Skin epidermis (tissue), 12 donors: ENCODE results near the gene GUCD1.
"Not testable (repeated sequence)": the region's sequence is repeated elsewhere in the genome, so short reads cannot be mapped to it uniquely, and the experiment has no call there.

Experiments used
- H3K27ac ChIP-seq, 21 experiments: fragments of 200-600 bp; sonication (generic) in 11 of 21; one replicate each; pipeline ENCODE4 v1.5.0; 2020; ENCODE audit warnings: mild to moderate bottlenecking in 3 of 21, inconsistent platforms in 2 of 21, moderate library complexity in 2 of 21
- H3K4me3 ChIP-seq, 7 experiments: fragments of 200-600 bp; sonication (generic) in 2 of 7; one replicate each; pipeline ENCODE4 v1.5.0; 2020; ENCODE audit warnings: inconsistent platforms in 2 of 7, mild to moderate bottlenecking in 2 of 7, moderate library complexity in 1 of 7

The GUCD1 gene

DNA sequence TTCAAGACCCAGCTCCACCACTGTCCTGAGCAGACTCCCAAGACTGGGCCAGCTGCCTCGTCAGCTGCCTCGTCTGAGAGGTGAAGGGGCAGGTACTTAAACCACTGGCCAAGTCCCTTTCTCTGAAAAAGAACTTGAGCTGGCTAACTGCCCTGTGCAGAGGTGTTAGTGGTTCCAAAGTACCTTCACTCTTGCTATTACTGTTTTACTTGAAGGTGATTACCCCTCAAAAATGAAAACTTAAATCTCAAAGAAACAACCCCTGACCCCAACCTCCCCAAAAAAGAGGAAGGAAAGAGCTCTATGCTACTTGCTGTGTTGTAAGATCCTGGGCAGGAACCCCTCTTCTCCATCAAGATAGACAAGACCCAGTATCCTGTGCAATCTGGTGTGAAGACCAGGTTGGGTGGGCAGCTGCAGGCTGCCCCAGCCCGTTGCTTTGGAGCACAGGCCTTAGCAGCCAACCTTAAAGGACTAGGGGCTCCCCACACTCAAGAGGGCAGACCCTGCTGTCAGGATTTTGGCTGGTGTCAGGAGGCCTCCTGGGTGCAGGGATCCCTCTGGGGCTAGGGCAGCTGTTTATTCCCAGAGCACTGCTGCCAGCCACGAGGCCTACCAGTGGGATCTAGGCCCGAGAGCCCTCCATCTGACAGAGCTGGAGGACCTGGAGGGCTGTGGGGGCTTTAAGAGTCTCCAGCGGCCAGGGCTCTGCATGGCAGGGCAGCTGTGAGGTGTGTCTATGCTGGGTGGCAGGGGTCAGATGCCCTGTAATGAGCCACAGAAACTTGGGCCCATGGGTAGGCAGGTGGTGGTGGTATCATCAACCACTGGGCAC is 13.0 kb downstream of the GUCD1 start:
- no peak overlapping the region for H3K27ac ChIP-seq

GRCh38 chr22:24540470-24540869 is 14.5 kb downstream of the GUCD1 start:
- H3K27ac ChIP-seq = no peak overlapping the region
- H3K4me3 ChIP-seq = no peak overlapping the region

More for the DNA sequence above, 13.0 kb downstream of the GUCD1 start:
- no peak overlapping the region for H3K4me3 ChIP-seq

GRCh38 chr22:24536089-24536488 is 18.8 kb downstream of the GUCD1 start:
- Histone ChIP-seq H3K27ac (no peak overlapping the region), H3K4me3 (no peak overlapping the region)

- Histone ChIP-seq H3K4me3 (no peak overlapping the region), H3K27ac (no peak overlapping the region)
Observed at GRCh38 chr22:24535348-24535747, 19.6 kb downstream of the GUCD1 start.

DNA sequence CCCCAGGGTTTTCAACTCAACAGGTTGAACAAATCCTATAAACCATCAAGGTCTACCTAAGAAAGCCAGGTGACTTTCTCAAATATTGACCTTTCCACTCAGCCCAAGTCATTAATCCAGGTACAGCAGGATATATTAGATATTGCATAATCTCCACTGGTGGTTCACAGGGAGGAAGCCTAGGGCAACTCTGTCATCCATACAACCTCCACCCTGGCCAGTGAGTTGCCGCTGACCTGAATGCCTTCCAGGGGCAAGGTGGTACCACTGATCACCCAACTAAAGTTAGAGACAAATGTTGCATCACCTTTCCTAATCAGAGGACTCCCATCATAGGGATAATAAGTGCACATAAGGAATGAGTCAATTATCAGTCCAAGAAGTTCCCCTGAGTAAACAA is 22.9 kb downstream of the GUCD1 start:
- Histone ChIP-seq H3K4me3 (no peak overlapping the region), H3K27ac (no peak overlapping the region)

DNA sequence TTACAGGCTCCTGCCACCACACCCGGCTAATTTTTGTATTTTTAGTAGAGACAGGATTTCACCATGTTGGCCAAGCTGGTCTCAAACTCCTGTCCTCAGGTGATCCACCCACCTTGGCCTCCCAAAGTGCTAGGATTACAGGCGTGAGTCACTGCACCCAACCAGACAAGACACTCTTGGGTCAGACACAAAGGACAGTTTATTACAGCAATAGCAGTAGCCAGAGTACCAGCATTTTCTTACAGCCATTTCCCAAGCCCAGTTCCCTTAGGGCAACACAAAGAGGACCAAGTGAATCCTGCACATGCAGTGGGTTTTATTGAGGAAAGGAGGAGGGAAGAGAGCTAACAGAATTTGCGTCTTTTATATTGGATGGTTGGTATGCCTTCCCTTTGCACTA is 24.0 kb downstream of the GUCD1 start:
- H3K4me3 ChIP-seq, H3K27ac ChIP-seq: not testable (repeated sequence)

DNA sequence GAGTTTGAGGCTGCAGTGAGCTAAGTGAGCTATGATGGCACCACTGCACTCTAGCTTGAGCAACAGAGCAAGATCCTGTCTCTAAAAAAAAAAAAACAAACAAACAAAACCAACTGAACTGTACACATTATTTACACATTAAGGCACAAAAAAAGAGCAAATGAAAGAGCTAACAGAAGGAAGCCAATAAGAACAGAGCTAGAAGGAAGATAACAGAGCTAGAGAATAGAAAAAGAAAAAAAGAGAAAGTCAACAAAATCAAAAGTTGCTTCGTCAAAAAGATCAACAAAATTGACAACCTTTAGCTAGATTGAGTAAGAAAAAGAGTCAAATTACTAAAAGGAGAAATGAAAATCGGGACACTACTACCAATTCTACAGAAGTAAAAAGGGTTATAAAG is 25.0 kb downstream of the GUCD1 start:
- Histone ChIP-seq H3K4me3 (no peak overlapping the region), H3K27ac (no peak overlapping the region)

DNA sequence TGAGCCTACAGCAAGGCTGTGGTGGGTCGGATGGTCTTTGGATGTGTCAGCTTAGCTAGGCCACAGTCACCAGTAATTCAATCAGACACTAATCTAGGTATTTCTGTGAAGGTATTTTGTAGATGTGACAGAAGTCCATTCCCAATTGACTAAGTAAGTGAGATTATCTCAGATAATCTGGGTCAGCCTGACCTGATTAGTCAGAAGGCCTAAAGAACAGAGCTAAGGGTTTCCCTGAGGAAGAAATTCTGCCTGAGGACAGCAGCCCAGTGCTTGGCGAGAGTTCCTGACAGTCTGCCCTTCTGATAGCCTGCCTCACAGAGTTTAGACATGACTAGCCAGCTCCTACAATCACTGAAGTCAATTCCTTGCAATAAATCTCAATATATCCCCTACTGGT is 28.7 kb downstream of the GUCD1 start:
- no peak overlapping the region for H3K27ac ChIP-seq
- H3K4me3 ChIP-seq = no peak overlapping the region

- no peak overlapping the region for H3K27ac ChIP-seq
Observed at GRCh38 chr22:24525416-24526037, 29.4 kb downstream of the GUCD1 start.

DNA sequence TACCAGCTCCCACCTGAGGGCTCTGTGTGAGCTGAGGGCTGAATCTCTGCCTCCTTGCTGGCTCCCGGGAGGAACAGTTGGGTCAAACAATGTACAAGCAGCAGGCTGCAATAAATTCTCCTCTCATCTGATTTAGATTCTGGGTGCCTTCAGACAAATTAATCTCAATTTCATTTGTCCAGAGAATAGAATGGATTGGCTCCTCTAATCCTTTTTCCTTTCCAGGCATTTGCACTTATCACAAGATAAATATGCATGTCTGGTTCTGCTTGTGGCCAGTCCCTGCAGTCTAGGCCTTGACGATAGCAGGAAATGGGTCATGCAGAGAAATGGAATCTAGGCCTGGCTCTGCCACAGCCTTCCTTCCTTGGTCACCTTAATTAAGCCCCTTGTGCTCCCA is 31.1 kb downstream of the GUCD1 start:
- Histone ChIP-seq H3K27ac (no peak overlapping the region), H3K4me3 (no peak overlapping the region)

More at GRCh38 chr22:24525416-24526037, 29.4 kb downstream of the GUCD1 start:
- H3K4me3 ChIP-seq = no peak overlapping the region

DNA sequence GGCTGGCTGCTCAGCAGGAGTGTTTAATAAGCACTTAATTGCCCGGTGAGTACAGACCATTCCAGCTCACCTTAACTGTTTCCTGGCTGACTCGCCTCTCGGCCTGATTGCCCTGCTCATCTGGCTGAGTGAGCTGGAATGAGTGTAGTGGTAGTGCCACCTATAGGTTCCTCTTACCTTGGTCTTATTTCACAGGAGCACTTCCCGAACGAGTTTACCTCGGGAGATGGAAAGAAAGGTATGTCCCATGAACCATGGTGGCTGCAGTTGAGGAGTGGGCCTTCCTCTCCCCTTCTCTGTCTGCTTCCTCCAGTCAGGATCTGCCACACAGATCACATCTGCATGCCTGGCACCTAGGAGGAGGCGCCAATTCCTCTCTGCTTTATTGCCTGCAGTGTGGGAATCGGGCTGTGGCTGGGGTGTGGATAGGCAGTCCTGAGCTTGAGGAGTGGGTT is 33.1 kb downstream of the GUCD1 start:
- Histone ChIP-seq H3K4me3 (no peak overlapping the region), H3K27ac (no peak overlapping the region)

- Histone ChIP-seq H3K27ac (no peak overlapping the region), H3K4me3 (no peak overlapping the region)
Observed at GRCh38 chr22:24519496-24519895, 35.4 kb downstream of the GUCD1 start.

DNA sequence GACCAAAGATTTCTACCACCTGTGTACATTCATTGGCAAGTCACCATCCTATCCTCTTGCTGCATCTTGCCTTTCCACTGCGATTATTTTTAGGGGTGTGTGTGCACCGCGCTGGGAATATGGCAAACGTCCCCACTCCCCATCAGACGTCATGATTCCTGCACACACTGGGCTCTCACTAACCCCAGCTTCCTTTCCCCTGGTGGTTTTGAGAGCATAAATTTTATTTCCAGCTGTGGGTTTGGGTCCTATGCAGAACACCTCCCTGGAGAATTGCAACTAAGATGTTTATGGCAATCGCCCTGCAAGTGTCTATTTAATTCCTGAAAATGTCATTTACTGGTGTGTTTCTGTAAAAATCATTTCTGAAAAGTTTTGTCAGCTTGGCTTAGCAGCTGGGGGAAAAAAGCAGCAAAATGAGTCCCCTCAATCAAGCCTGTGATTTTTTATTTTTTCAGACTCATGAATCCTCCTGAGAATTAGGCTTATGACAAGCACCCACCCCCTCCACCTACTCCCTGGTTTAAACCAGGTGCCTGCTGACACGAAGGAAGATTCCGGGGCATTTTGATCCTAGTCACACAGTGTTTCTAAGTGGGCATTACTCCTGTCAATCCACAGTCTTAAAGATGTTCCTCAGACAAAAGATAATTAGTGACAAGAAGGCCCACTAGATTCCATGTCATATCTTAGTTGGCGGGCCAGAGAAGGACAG is 36.0 kb downstream of the GUCD1 start:
- Histone ChIP-seq H3K27ac (no peak overlapping the region), H3K4me3 (no peak overlapping the region)

GRCh38 chr22:24518228-24518627 is 36.7 kb downstream of the GUCD1 start:
- H3K4me3 ChIP-seq = no peak overlapping the region
- no peak overlapping the region for H3K27ac ChIP-seq

DNA sequence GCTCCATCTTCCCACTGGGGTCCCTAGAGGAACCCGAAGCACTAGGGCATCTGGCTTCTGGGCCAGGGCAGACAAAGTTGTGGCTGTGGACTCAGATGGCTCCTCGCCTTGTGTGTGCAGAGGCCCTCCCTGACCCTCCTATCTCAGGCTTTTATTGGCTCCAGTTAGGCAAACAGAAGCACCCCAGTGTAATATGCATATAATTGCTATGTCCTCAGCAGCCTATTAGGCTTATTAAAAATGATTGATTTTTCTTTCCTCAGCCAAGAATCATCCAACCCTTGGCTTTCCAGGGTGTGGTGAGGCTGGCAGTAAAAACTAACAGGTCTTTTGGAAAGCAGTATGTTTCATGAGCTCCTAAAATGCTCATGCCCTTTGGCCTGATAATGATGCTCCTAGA is 37.5 kb downstream of the GUCD1 start:
- Histone ChIP-seq H3K27ac (no peak overlapping the region), H3K4me3 (no peak overlapping the region)

GRCh38 chr22:24516301-24516737 is 38.6 kb downstream of the GUCD1 start:
- H3K4me3 ChIP-seq = no peak overlapping the region
- peak overlapping the region in 1 of 21 experiments; percentile 21 for H3K27ac ChIP-seq

- Histone ChIP-seq H3K4me3 (no peak overlapping the region), H3K27ac (no peak overlapping the region)
Observed at GRCh38 chr22:24515027-24515338, 40.0 kb downstream of the GUCD1 start.

DNA sequence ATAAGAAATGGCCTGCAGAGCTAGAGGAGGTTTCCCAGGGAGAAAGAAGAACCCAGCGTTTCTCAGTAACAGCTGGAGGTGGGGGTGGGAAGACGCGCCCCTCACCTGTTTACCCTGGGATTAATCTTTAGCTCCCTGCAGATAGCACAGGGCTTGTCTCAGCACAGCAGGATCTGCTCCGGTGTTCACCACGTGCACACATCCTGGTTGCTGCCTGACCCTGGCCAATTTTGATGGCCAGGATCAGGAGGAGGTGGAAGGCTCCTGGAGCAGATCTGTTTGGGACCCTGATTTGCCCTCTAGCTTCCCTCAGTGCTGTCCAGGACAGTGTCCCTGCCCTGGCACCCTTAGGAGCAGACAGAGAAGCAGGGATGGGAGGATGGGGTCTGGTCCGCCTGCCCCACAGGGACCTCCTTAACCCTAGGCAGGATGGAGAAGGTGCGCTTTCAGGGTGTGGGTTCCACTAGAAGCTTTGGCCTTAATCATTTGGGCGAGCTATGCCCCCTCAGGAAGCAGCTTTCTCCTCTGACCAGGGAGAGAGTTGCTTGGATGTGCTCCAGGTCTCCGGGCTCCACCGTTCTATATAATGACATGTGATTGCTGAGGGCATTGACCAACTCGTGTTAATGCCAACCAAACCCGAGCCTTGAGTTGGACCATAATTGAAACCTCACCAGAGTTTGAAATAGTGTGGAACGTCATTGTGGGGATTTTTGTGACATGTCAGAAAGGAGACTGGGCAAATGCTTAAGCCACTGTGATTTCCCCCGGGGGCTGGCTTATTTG is 40.5 kb downstream of the GUCD1 start:
- no peak overlapping the region for H3K4me3 ChIP-seq
- H3K27ac ChIP-seq = no peak overlapping the region

GRCh38 chr22:24513378-24514240 is 41.3 kb downstream of the GUCD1 start:
- no peak overlapping the region for H3K27ac ChIP-seq

More at GRCh38 chr22:24513378-24514240, 41.3 kb downstream of the GUCD1 start:
- H3K4me3 ChIP-seq = no peak overlapping the region
